Osteocyte (in vitro differentiated cells): Measurements from ENCODE around the gene FNIP1. TPM values are rescaled to one million over a fixed set of nuclear protein-coding genes. Genes with fewer than 3 reads are reported as not detected.
"Not testable (repeated sequence)": the region's sequence is repeated elsewhere in the genome, so short reads cannot be mapped to it uniquely, and the experiment has no call there.

Experiments used
- DNase-seq: peaks from one replicate; pipeline ENCODE4 v3.0.0; 2021; ENCODE audit warnings: mixed read lengths; ENCODE audit not compliant: unreplicated experiment; ENCODE audit errors: extremely low spot score
- H3K27ac Mint-ChIP-seq: one replicate; pipeline ENCODE4 v1.8.0; 2021; ENCODE audit warnings: mild to moderate bottlenecking, mixed read lengths; ENCODE audit not compliant: unreplicated experiment
- H3K27me3 Mint-ChIP-seq: one replicate; pipeline ENCODE4 v1.8.0; 2021; ENCODE audit warnings: mixed read lengths; ENCODE audit not compliant: unreplicated experiment
- H3K36me3 Mint-ChIP-seq: one replicate; pipeline ENCODE4 v1.8.0; 2021; ENCODE audit warnings: mixed read lengths; ENCODE audit not compliant: unreplicated experiment
- H3K4me1 Mint-ChIP-seq: one replicate; pipeline ENCODE4 v1.8.0; 2021; ENCODE audit warnings: mixed read lengths; ENCODE audit not compliant: unreplicated experiment
- H3K4me3 Mint-ChIP-seq: one replicate; pipeline ENCODE4 v1.8.0; 2021; ENCODE audit warnings: mild to moderate bottlenecking, moderate library complexity, mixed read lengths; ENCODE audit not compliant: unreplicated experiment
- H3K9me3 Mint-ChIP-seq: one replicate; pipeline ENCODE4 v1.8.0; 2021; ENCODE audit warnings: mixed read lengths; ENCODE audit not compliant: unreplicated experiment
- CTCF ChIP-seq: fragments of 200-600 bp; sonication (generic); IDR thresholded peaks from 2 replicates; pipeline ENCODE4 v1.5.0; 2021; ENCODE audit warnings: antibody characterized with exemption, mild to moderate bottlenecking, moderate library complexity
- total RNA-seq: library from RNA; stranded (reverse); gene quantifications from 2 replicates; pipeline ENCODE4 v1.2.1, GENCODE V29; 2021

FNIP1 gene
- total RNA-seq, 1 donor from 2014 or later, result 43.0 TPM

GRCh38 chr5:131786036-131786435 is 10.8 kb downstream of the FNIP1 start:
- H3K4me1 Mint-ChIP-seq, result peaks cover 26% of the 10 kb centered on the region
- no peak for TF ChIP-seq CTCF
- H3K9me3 Mint-ChIP-seq, result no peaks in the 10 kb centered on the region
- H3K4me3 Mint-ChIP-seq, result no peak overlapping the region
- H3K27ac Mint-ChIP-seq, result no peak overlapping the region
- no peak for DNase-seq
- H3K27me3 Mint-ChIP-seq, result no peaks in the 10 kb centered on the region
- H3K36me3 Mint-ChIP-seq, result peaks cover 8% of the 10 kb centered on the region

GRCh38 chr5:131783874-131784273 is 12.9 kb downstream of the FNIP1 start:
- Mint-ChIP-seq H3K4me3 (no peak overlapping the region), H3K36me3 (peaks cover 9% of the 10 kb centered on the region), H3K27me3 (no peaks in the 10 kb centered on the region), H3K4me1 (peaks cover 13% of the 10 kb centered on the region), H3K27ac (peak overlapping the region; percentile 83), H3K9me3 (no peaks in the 10 kb centered on the region)
- DNase-seq, result no peak
- TF ChIP-seq CTCF, result no peak

- DNase-seq, result no peak
- Mint-ChIP-seq H3K36me3 (peaks cover 9% of the 10 kb centered on the region), H3K4me3 (no peak overlapping the region), H3K27ac (peak overlapping the region; percentile 70), H3K27me3 (no peaks in the 10 kb centered on the region), H3K4me1 (peaks cover 13% of the 10 kb centered on the region), H3K9me3 (no peaks in the 10 kb centered on the region)
- no peak for TF ChIP-seq CTCF
Observed at GRCh38 chr5:131783357-131783756, 13.5 kb downstream of the FNIP1 start.

GRCh38 chr5:131782717-131783116 is 14.1 kb downstream of the FNIP1 start:
- Mint-ChIP-seq H3K27me3 (no peaks in the 10 kb centered on the region), H3K4me1 (peaks cover 11% of the 10 kb centered on the region)

GRCh38 chr5:131778141-131778540 is 18.7 kb downstream of the FNIP1 start:
- H3K36me3 Mint-ChIP-seq, result peaks cover 11% of the 10 kb centered on the region
- DNase-seq, H3K27me3 Mint-ChIP-seq: not testable (repeated sequence)

More at GRCh38 chr5:131782717-131783116, 14.1 kb downstream of the FNIP1 start:
- H3K4me3 Mint-ChIP-seq, result no peak overlapping the region
- no peaks in the 10 kb centered on the region for H3K9me3 Mint-ChIP-seq
- no peak for DNase-seq
- H3K36me3 Mint-ChIP-seq, result peaks cover 11% of the 10 kb centered on the region
- no peak for TF ChIP-seq CTCF
- no peak overlapping the region for H3K27ac Mint-ChIP-seq

GRCh38 chr5:131776450-131776849 is 20.4 kb downstream of the FNIP1 start:
- no peak for TF ChIP-seq CTCF
- Mint-ChIP-seq H3K9me3 (no peaks in the 10 kb centered on the region), H3K4me1 (peaks cover 18% of the 10 kb centered on the region), H3K27me3 (no peaks in the 10 kb centered on the region), H3K36me3 (peaks cover 6% of the 10 kb centered on the region), H3K27ac (no peak overlapping the region), H3K4me3 (no peak overlapping the region)
- no peak for DNase-seq

More at GRCh38 chr5:131778141-131778540, 18.7 kb downstream of the FNIP1 start:
- peaks cover 20% of the 10 kb centered on the region for H3K4me1 Mint-ChIP-seq
- H3K9me3 Mint-ChIP-seq, H3K27ac Mint-ChIP-seq, H3K4me3 Mint-ChIP-seq: not testable (repeated sequence)
